ENCODE data around the gene ZNF383. TPM values are rescaled to one million over a fixed set of nuclear protein-coding genes. Genes with fewer than 3 reads are reported as not detected.

Gene ZNF383
- 4.7 to 8.6 TPM (median 6.6 TPM) in 5 replicates for total RNA-seq (2022; extraction: Qiagen RNA extraction; ENCODE audit: low read depth)

GRCh38 chr19:37217775-37218591, at the start of gene ZNF383:
Gene ZNF383, plus strand, starts transcription at chr19:37218214. Its CDS starts 12,240 bp downstream, at chr19:37230454.

GRCh38 chr19:37172368-37173366, 45.3 kb upstream of the ZNF383 start, which contains the start of gene ZNF585A:
Gene ZNF585A, minus strand, starts transcription at chr19:37172695. Its CDS starts 2,785 bp downstream, at chr19:37169910.

Other genes with a start within 250 kb of the ZNF383 start
- gene ZNF420, start 139.8 kb upstream of the ZNF383 start, total RNA-seq (2022; extraction: Qiagen RNA extraction; ENCODE audit: low read depth): 3.6 to 5.8 TPM (median 4.8 TPM) in 5 replicates
- gene ZNF585A, start 45.5 kb upstream of the ZNF383 start, total RNA-seq (2022; extraction: Qiagen RNA extraction; ENCODE audit: low read depth): 5.6 to 7.2 TPM (median 6.1 TPM) in 5 replicates
- gene ZNF585B, start 7.7 kb upstream of the ZNF383 start, total RNA-seq (2022; extraction: Qiagen RNA extraction; ENCODE audit: low read depth): 2.4 to 3.6 TPM (median 3.1 TPM) in 5 replicates
- gene ZNF527, start 152.9 kb downstream of the ZNF383 start, total RNA-seq (2022; extraction: Qiagen RNA extraction; ENCODE audit: low read depth): 2.4 to 3.4 TPM (median 3.1 TPM) in 5 replicates
- 3.1 to 6.1 TPM (median 5.0 TPM) in 5 replicates for gene ZNF569, start 249.2 kb downstream of the ZNF383 start, total RNA-seq (2022; extraction: Qiagen RNA extraction; ENCODE audit: low read depth)